DOHH2 (cell line): ENCODE data around the gene TMC4.
"Not testable (repeated sequence)": the region's sequence is repeated elsewhere in the genome, so short reads cannot be mapped to it uniquely, and the experiment has no call there.

ENCODE experiments used
- H3F3A ChIP-seq: fragments of 200-600 bp; sonication (generic), shearing (Covaris generic); 2 replicates; pipeline ENCODE4 v1.6.0; 2016; ENCODE audit warnings: antibody characterized with exemption, mild to moderate bottlenecking; ENCODE audit not compliant: control insufficient read depth, insufficient read depth
- H3K27ac ChIP-seq: fragments of 200-600 bp; sonication (generic); 2 replicates; pipeline ENCODE4 v1.5.1; 2014; ENCODE audit warnings: low read depth, mild to moderate bottlenecking, low read length, moderate library complexity
- H3K27me3 ChIP-seq: fragments of 200-600 bp; sonication (generic); 2 replicates; pipeline ENCODE4 v1.6.1; 2014; ENCODE audit warnings: mild to moderate bottlenecking, low read length, mixed read lengths; ENCODE audit not compliant: control insufficient read depth
- H3K36me3 ChIP-seq: fragments of 200-600 bp; sonication (generic); 2 replicates; pipeline ENCODE4 v1.6.1; 2014; ENCODE audit warnings: mild to moderate bottlenecking, low read length, moderate library complexity, mixed read lengths; ENCODE audit not compliant: control insufficient read depth
- H3K4me1 ChIP-seq: fragments of 200-600 bp; sonication (generic); 2 replicates; pipeline ENCODE4 v1.6.1; 2014; ENCODE audit warnings: mild to moderate bottlenecking, low read length, mixed read lengths; ENCODE audit not compliant: control insufficient read depth
- H3K4me2 ChIP-seq: fragments of 200-600 bp; sonication (generic); 2 replicates; pipeline ENCODE4 v1.6.0; 2014; ENCODE audit warnings: mild to moderate bottlenecking, low read length, moderate library complexity
- H3K4me3 ChIP-seq: fragments of 200-600 bp; sonication (generic); 2 replicates; pipeline ENCODE4 v1.5.1; 2014; ENCODE audit warnings: mild to moderate bottlenecking, low read length, mixed read lengths
- H3K79me2 ChIP-seq: fragments of 200-600 bp; sonication (generic); 2 replicates; pipeline ENCODE4 v1.6.1; 2014; ENCODE audit warnings: mild to moderate bottlenecking, low read length, mixed read lengths; ENCODE audit not compliant: control insufficient read depth
- H3K9me2 ChIP-seq: fragments of 200-600 bp; sonication (generic); replicated peaks from 2 replicates; pipeline ENCODE4 v1.6.1; 2014; ENCODE audit warnings: mild to moderate bottlenecking, low read length, mixed read lengths; ENCODE audit not compliant: control insufficient read depth
- H3K9me3 ChIP-seq: fragments of 200-600 bp; sonication (generic); 2 replicates; pipeline ENCODE4 v1.6.1; 2014; ENCODE audit warnings: antibody characterized with exemption, low read length, mixed read lengths; ENCODE audit not compliant: control insufficient read depth, insufficient read depth
- H4K20me1 ChIP-seq: fragments of 200-600 bp; sonication (generic); 2 replicates; pipeline ENCODE4 v1.6.0; 2014; ENCODE audit warnings: low read depth, mild to moderate bottlenecking, antibody characterized with exemption, low read length, moderate library complexity; ENCODE audit not compliant: control insufficient read depth, insufficient read depth
- EZH2phosphoT487 ChIP-seq: fragments of 200-600 bp; sonication (generic); IDR thresholded peaks from 2 replicates; pipeline ENCODE4 v1.6.1; 2017; ENCODE audit warnings: borderline replicate concordance, mild to moderate bottlenecking, antibody characterized with exemption, low read length, moderate library complexity, mixed read lengths
- TF ChIP-seq, protein P1 (sequence below): fragments of 200-600 bp; sonication (generic); IDR thresholded peaks from one replicate; pipeline ENCODE4 v1.5.1; 2014; ENCODE audit warnings: antibody characterized with exemption, mild to moderate bottlenecking, low read depth, low read length; ENCODE audit not compliant: poor library complexity, severe bottlenecking

The TMC4 gene

DNA sequence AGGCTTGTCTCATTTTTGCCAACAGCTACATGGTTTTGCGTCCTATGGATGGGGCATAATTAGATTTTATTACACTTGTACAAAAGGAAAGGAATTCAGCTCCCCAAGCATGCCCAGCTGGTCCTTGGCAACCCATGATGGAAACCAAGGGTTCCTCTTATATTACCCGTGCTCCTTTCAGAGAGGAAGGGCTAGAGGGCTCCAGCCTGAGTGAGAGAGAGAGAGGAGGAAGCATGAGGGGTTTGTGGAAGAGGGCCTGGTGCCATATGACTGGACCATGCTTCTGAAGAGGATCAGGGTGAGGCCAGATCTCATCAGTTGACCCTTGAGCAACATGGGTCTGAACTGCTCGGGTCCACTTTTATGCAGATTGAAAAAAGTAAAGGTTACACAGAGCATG, 24.2 kb upstream of the TMC4 start:
- Histone ChIP-seq H3K36me3 (peaks cover 30% of the 10 kb centered on the region), H3K9me2 (no peaks in the 10 kb centered on the region), H4K20me1 (peaks cover 11% of the 10 kb centered on the region), H3K4me3 (no peak overlapping the region), H3K4me1 (peaks cover 17% of the 10 kb centered on the region), H3K9me3 (no peaks in the 10 kb centered on the region), H3K27me3 (no peaks in the 10 kb centered on the region), H3K27ac (no peak overlapping the region), H3F3A (peaks cover 15% of the 10 kb centered on the region), H3K79me2 (peaks cover 32% of the 10 kb centered on the region), H3K4me2 (no peak overlapping the region)
- TF ChIP-seq EZH2phosphoT487, result no peak
- TF ChIP-seq, protein P1, sequence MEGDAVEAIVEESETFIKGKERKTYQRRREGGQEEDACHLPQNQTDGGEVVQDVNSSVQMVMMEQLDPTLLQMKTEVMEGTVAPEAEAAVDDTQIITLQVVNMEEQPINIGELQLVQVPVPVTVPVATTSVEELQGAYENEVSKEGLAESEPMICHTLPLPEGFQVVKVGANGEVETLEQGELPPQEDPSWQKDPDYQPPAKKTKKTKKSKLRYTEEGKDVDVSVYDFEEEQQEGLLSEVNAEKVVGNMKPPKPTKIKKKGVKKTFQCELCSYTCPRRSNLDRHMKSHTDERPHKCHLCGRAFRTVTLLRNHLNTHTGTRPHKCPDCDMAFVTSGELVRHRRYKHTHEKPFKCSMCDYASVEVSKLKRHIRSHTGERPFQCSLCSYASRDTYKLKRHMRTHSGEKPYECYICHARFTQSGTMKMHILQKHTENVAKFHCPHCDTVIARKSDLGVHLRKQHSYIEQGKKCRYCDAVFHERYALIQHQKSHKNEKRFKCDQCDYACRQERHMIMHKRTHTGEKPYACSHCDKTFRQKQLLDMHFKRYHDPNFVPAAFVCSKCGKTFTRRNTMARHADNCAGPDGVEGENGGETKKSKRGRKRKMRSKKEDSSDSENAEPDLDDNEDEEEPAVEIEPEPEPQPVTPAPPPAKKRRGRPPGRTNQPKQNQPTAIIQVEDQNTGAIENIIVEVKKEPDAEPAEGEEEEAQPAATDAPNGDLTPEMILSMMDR, result no peak

DNA sequence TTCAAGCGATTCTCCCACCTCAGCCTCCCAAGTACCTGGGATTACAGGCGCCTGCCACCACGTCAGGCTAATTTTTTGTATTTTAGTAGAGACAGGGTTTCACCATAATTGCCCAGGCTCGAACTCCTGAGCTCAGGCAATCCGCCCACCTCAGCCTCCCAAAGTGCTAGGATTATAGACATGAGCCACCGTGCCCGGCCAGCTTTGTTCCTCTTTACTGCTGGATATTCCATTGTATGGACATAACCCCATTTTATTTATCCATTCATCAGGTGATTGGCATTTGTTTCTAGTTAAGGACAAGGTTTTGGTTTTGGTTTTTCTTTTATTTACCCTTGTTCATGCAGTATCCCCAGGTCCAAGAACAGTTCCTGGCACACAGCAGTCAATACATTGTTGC, 23.6 kb upstream of the TMC4 start:
- Histone ChIP-seq H3K4me1 (peaks cover 17% of the 10 kb centered on the region), H3K27me3 (no peaks in the 10 kb centered on the region), H3K79me2 (peaks cover 32% of the 10 kb centered on the region), H3F3A (peaks cover 10% of the 10 kb centered on the region), H3K27ac (no peak overlapping the region), H4K20me1 (peaks cover 5% of the 10 kb centered on the region), H3K9me3 (no peaks in the 10 kb centered on the region), H3K36me3 (peaks cover 27% of the 10 kb centered on the region), H3K4me3 (no peak overlapping the region), H3K9me2 (no peaks in the 10 kb centered on the region), H3K4me2 (no peak overlapping the region)
- TF ChIP-seq, protein P1, result no peak
- TF ChIP-seq EZH2phosphoT487, result no peak

DNA sequence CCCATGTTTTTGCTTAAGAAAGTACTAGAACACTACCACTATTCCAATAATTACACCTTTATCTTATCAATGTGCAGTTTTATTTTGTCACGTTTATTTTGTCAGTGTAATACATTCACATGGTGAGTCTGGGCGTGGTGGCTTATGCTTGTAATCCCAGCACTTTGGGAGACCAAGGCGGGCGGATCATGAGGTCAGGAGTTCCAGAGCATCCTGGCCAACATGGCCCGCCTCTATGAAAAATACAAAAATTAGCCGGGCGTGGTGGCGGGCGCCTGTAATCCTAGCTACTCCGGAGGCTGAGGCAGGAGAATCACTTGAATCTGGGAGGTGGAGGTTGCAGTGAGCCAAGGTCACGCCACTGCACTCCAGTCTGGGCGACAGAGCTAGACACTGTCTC, 21.5 kb upstream of the TMC4 start:
- H3K9me3 ChIP-seq, H3K27me3 ChIP-seq, H4K20me1 ChIP-seq, H3F3A ChIP-seq, H3K9me2 ChIP-seq, H3K27ac ChIP-seq, H3K4me2 ChIP-seq, H3K4me3 ChIP-seq: not testable (repeated sequence)
- peaks cover 21% of the 10 kb centered on the region for H3K36me3 ChIP-seq
- peaks cover 13% of the 10 kb centered on the region for H3K4me1 ChIP-seq
- peaks cover 15% of the 10 kb centered on the region for H3K79me2 ChIP-seq

DNA sequence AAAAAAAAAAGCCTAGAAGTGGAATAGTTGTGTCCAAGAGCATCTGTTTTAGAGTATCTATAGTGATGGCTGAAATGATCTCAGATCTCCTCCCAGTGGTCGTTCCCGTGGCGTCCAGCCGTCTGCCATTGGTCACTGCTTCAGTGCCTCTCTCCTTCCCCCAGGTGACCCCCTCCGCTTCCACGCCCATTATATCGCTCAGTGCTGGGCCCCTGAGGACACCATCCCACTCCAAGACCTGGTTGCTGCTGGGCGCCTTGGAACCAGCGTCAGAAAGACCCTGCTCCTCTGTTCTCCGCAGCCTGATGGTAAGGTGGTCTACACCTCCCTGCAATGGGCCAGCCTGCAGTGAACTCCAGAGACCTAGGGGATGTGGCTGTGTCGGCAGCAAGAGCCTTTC, 20.1 kb upstream of the TMC4 start:
- no peaks in the 10 kb centered on the region for H3K9me3 ChIP-seq
- H3K9me2 ChIP-seq, result no peaks in the 10 kb centered on the region
- peaks cover 17% of the 10 kb centered on the region for H3K4me1 ChIP-seq
- H3K4me2 ChIP-seq, result no peak overlapping the region
- H3K36me3 ChIP-seq, result peaks cover 21% of the 10 kb centered on the region
- H3K27ac ChIP-seq, result no peak overlapping the region
- TF ChIP-seq, protein P1, result no peak
- TF ChIP-seq EZH2phosphoT487, result no peak
- peaks cover 23% of the 10 kb centered on the region for H3K79me2 ChIP-seq
- H3K27me3 ChIP-seq, result no peaks in the 10 kb centered on the region
- no peaks in the 10 kb centered on the region; the same call in 1 of the 2 replicates for H3F3A ChIP-seq
- no peak overlapping the region for H3K4me3 ChIP-seq
- H4K20me1 ChIP-seq, result peaks cover 4% of the 10 kb centered on the region; the same call in 1 of the 2 replicates
